ENCODE measurements around the gene GPR62. TPM values are rescaled to one million over a fixed set of nuclear protein-coding genes. Genes with fewer than 3 reads are reported as not detected.

Gene GPR62
- total RNA-seq, 2 experiments from 2014 or later = not detected

- ChIA-PET CTCF (interaction anchor here (0.9 to 1.4 kb wide), 3 partner anchors 55 to 144 kb away, joined by 3 to 5 read pairs (median 3); no protein-coding TSS in a partner anchor), POLR2A (interaction anchor here (0.6 kb wide), 1 partner anchor 25 kb away, joined by 3 read pairs; the partner anchor contains the start of gene ABHD14B)
Measured at GRCh38 chr3:51998774-51999173, 43.6 kb downstream of the GPR62 start.

DNA sequence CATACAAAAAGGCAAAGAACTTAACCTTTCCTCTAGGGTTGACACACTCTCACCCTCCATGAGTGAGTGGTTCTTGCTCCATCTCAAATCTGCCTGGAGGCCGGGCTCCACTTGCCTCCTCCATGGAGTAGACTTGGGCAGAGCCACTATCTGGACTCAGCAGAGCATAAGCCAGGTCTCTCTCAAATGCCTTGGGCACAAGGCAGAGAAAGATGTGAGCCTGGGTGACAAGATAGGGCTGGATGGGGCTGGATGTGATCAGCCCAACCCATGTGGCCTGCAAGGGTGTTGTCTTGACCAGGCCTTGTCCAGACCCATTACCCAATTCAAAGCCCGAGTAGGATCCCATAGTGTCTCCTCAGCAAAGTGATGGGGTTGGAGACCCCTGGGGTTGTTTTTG lies 44.7 kb downstream of the GPR62 start:
- ChIA-PET CTCF (interaction anchor here (2.7 to 5.3 kb wide), 3 partner anchors 54 to 146 kb away, joined by 25 to 42 read pairs (median 41); partner anchors contain the start of gene DUSP7), POLR2A (no interaction called here)

- POLR2A ChIA-PET = interaction anchor here (0.6 kb wide), 1 partner anchor 130 kb away, joined by 3 read pairs; no protein-coding TSS in a partner anchor
- CTCF ChIA-PET = interaction anchor here (0.6 to 5.3 kb wide), 28 partner anchors 11 to 362 kb away, joined by 3 to 42 read pairs (median 4); partner anchors contain the start of genes ABHD14B, ACY1, DUSP7 and PARP3
Measured at GRCh38 chr3:52001443-52001974, 46.3 kb downstream of the GPR62 start.

DNA sequence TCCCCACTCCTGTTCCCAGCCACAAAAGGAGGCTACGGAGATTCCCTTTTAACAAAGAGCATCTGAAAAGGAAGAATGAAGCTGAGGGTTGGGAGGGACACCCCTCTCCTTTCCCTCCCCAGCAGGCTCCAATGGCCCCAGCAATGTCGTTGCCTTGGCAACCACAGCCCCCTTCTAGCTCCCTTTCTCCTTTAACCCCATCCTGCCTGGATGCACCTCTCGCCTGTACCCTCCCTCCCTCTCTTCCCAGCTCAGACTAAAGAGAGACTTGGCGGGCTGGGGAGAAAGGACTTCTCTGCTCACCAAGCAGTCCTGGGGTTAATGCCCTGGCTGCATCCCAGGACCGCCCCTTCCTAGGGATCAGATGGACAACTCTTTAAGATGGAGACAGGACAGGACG lies 47.6 kb downstream of the GPR62 start:
- ChIA-PET POLR2A (no interaction called here), CTCF (interaction anchor here (1.0 to 5.3 kb wide), 9 partner anchors 39 to 179 kb away, joined by 3 to 42 read pairs (median 4); partner anchors contain the start of genes PARP3 and RRP9)

- POLR2A ChIA-PET = interaction anchor here (0.6 kb wide), 1 partner anchor 37 kb away, joined by 4 read pairs; no protein-coding TSS in a partner anchor
- CTCF ChIA-PET = interaction anchor here (1.1 to 5.3 kb wide), 3 partner anchors 49 to 142 kb away, joined by 5 to 41 read pairs (median 8); no protein-coding TSS in a partner anchor
Measured at GRCh38 chr3:52004163-52004787, 49.1 kb downstream of the GPR62 start.

DNA sequence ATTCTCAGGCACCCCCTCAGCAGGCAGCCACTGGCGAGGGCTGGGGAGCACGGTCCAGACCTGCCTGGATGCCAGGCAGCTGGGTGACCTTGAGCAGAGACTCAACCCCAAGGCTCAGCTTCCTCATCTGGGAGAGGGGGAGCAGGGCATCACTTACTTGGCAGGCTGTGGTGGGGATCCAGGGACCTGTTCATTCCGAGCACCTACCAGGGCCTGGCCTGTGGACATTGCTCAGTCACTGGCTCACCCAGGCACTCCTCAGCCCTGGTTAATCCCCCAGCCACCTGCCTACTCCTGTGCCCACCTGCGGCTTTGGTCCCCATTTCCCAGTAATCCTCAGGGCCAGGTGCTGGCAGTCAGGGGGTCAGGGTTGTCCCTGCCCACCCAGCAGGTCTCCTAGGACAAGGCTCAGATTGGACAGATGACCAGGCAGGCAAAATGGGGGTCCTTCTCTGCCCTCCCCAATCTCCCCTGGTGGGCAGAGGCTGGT lies 49.8 kb downstream of the GPR62 start:
- ChIA-PET CTCF (interaction anchor here (1.7 to 5.3 kb wide), 2 partner anchors 118 to 141 kb away, joined by 8 to 41 read pairs; no protein-coding TSS in a partner anchor), POLR2A (no interaction called here)

DNA sequence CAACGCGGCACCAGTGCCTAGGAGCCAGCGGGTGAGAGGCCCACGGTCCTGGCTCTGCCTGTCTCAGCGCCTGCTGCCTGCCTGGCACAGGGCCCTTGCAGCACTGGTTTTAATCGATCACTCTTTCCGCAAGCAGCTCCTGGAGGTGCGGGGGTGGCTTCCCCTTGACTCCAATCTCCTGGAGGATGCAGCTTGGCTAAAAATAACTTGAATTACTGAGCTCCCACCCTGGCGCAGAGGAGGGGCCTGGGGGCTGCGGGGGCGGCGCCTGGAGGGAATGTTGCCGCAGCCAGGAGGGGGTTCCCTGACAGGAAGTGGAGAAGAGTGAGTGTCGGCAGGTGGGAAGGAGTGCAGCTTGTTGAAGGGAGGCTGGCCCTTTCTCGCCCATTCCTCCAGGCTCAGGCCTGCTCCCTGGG lies 50.4 kb downstream of the GPR62 start:
- POLR2A ChIA-PET = no interaction called here
- CTCF ChIA-PET = no interaction called here

DNA sequence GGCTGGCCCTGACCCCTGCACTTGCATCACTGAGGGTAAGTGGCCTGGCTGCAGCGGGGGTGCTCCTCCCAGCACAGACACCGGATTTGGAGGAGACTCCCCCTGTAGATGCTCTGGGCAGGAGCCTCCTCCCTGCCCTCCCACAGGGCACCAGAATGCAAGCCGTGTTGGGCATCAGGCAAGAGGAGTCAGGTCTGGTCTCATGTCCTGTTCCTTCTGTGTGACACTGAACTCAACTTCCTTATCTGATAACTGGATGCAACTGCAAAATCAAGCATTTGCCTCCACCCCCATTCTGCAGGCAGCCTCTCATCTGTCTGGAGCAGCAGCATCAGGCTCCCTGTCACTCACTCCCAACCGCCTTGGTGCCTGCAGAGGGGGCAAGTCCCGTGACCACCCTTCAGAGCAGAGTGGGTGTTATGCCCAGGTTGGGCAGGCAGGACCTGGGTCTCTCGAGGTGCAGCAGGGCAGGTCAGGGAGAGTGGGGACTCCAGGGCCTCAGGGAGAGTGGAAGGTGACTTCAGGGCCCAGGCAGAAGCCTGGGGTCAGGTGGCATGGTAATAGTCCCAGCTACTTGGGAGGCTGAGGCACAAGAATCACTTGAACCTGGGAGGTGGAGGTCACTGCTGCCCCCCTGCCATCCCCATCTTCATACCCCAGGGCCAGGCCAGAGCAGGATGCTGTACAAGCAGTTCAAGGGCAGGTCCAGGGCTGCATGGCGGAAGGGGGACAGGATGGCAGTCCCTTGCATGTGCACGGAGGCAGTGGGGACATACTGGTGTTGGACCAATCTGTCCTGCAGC lies 51.0 kb downstream of the GPR62 start:
- POLR2A ChIA-PET = no interaction called here

DNA sequence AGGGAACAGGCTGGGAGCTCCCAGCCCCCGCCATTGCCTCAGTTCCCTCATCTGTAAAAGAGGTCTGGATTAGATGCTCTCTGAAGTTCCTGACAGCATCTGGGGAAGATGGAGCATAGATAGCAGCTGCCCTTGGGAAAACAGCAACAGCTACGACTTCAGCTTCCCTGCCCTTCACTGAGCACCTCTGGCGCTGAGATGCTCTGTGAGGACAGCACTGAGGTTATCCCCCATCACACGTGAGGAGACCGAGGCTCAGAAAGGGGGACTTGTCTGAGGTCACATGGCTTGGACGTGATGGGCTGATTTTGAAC lies 51.6 kb downstream of the GPR62 start:
- CTCF ChIA-PET = no interaction called here

More for the DNA sequence above, 51.0 kb downstream of the GPR62 start:
- CTCF ChIA-PET = no interaction called here

More for the DNA sequence above, 51.6 kb downstream of the GPR62 start:
- POLR2A ChIA-PET = no interaction called here

Other genes with a start within 250 kb of the GPR62 start
- gene GRM2, start 248.3 kb upstream of the GPR62 start, total RNA-seq = under 1 TPM; 0.11 to 0.23 TPM
- gene IQCF6, start 176.1 kb upstream of the GPR62 start, total RNA-seq = not detected
- gene IQCF2, start 93.8 kb upstream of the GPR62 start, total RNA-seq = not detected
- not detected for gene IQCF5, start 79.8 kb upstream of the GPR62 start, total RNA-seq
- gene IQCF1, start 52.0 kb upstream of the GPR62 start, total RNA-seq = not detected
- 10 to 100 TPM; 82.4 to 83.9 TPM for gene RRP9, start 13.5 kb upstream of the GPR62 start, total RNA-seq
- gene PARP3, start 13.0 kb upstream of the GPR62 start, total RNA-seq = 10 to 100 TPM in 1 of 2 experiments, 1 to 10 TPM in 1; 9.7 to 12.2 TPM
- 10 to 100 TPM; 10.4 to 10.9 TPM for gene PCBP4, start 12.1 kb downstream of the GPR62 start, total RNA-seq
- 10 to 100 TPM; 57.2 to 59.0 TPM for gene ABHD14B, start 18.7 kb downstream of the GPR62 start, total RNA-seq
- 10 to 100 TPM; 14.4 to 14.5 TPM for gene ABHD14A, start 19.7 kb downstream of the GPR62 start, total RNA-seq
- gene ACY1, start 28.2 kb downstream of the GPR62 start, total RNA-seq = 10 to 100 TPM; 57.0 to 63.9 TPM
- gene RPL29, start 40.5 kb downstream of the GPR62 start, total RNA-seq = 1,000 to 10,000 TPM; 1,417 to 1,432 TPM
- 10 to 100 TPM; 26.5 to 26.8 TPM for gene DUSP7, start 101.2 kb downstream of the GPR62 start, total RNA-seq
- 10 to 100 TPM; 24.5 to 27.4 TPM for gene POC1A, start 199.0 kb downstream of the GPR62 start, total RNA-seq
- gene ALAS1, start 242.8 kb downstream of the GPR62 start, total RNA-seq = 10 to 100 TPM; 71.7 to 73.8 TPM

All from activated CD8-positive, alpha-beta memory T cell treated with anti-CD3 and anti-CD28 coated beads for 36 hours (primary cell).